Activated T-cell treated with anti-CD3 and anti-CD28 coated beads, Interleukin-2, amount 50 U/mL, for 4 hours (primary cell): ENCODE measurements around the gene RHBDL3. TPM values are rescaled to one million over a fixed set of nuclear protein-coding genes. Genes with fewer than 3 reads are reported as not detected.

Experiments
- ATAC-seq, 2 donors: fragments of 200-7000 bp; cut with Tn5 transposase; one replicate each; pipeline ENCODE4 v1.10.0; 2021
- DNase-seq: peaks from one replicate; pipeline ENCODE4 v3.0.0-alpha.2; 2020
- H3K27me3 Mint-ChIP-seq: one replicate; pipeline ENCODE4 v1.8.0; 2021; ENCODE audit warnings: low read depth, mixed read lengths
- H3K36me3 Mint-ChIP-seq: one replicate; pipeline ENCODE4 v1.8.0; 2022; ENCODE audit warnings: mixed read lengths; ENCODE audit not compliant: insufficient read depth
- H3K4me1 Mint-ChIP-seq: one replicate; pipeline ENCODE4 v1.8.0; 2021; ENCODE audit warnings: low read depth, mixed read lengths
- H3K4me3 Mint-ChIP-seq: one replicate; pipeline ENCODE4 v1.8.0; 2021; ENCODE audit warnings: mild to moderate bottlenecking, moderate library complexity, mixed read lengths
- H3K9me3 Mint-ChIP-seq: one replicate; pipeline ENCODE4 v1.8.0; 2021; ENCODE audit warnings: mixed read lengths
- total RNA-seq, 3 donors: library from RNA; stranded (reverse); gene quantifications; one replicate each; pipeline ENCODE4 v1.2.1, GENCODE V29; 2021

The RHBDL3 gene
- total RNA-seq, 3 donors from 2014 or later: 0.11 to 0.20 (median 0.16) TPM

DNA sequence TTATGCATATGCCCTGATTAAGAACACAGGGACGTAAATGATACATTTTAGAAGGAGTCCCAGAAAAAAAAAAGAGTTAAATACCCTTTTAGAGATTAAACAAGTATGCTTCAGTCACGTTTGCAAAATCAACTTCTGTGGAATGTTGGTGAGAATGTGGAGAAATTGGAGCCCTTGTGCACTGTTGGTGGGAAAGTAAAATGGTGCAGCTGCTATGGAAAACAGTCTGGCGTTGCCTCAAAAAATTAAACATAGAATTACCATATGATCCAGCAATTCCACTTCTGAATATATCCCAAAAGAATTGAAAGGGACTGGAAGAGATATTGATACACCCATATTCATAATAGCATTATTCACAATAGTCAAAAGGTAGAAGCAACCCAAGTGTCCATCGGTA is 26.5 kb downstream of the RHBDL3 start:
- Mint-ChIP-seq H3K4me3 (no peak overlapping the region), H3K9me3 (no peaks in the 10 kb centered on the region), H3K4me1 (no peaks in the 10 kb centered on the region), H3K36me3 (no peaks in the 10 kb centered on the region), H3K27me3 (no peaks in the 10 kb centered on the region)
- ATAC-seq: no peak
- no peak for DNase-seq

DNA sequence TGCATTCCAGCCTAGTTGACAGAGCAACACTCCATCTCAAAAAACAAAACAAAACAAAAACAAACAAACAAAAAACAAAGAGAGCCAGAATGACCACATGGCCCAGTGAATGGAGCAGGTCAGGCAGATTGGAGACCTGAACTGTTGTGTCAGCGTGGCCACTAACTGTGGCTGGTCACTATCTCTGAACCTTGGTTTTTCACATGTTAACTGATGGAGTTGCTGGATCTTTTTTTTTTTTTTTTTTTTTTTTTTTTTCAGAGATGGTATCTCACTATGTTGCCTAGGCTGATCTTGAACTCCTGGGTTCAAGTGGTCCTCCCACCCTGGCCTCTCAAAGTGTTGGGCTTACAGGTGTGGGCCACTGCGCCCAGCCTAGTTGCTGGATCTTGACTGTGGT is 31.8 kb downstream of the RHBDL3 start:
- H3K36me3 Mint-ChIP-seq: no peaks in the 10 kb centered on the region
- H3K4me3 Mint-ChIP-seq: no peak overlapping the region
- H3K9me3 Mint-ChIP-seq: no peaks in the 10 kb centered on the region
- ATAC-seq (no peak), DNase-seq (no peak)
- H3K4me1 Mint-ChIP-seq: no peaks in the 10 kb centered on the region
- H3K27me3 Mint-ChIP-seq: no peaks in the 10 kb centered on the region

DNA sequence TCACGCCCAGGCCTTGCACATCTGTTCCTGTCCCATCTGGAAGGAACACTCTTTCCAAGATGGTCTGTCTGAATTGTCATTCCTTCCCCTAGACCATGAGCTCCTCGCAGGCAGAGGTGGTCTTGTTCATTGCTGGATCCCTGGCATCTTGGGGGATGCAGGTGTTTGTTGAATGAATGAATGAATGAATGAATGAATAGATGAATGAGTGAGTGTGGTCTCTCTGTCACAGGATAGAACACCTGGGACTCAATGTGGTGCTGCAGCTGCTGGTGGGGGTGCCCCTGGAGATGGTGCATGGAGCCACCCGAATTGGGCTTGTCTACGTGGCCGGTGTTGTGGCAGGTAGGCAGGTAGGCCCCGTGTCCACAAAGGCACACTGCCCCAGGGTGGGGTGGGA is 32.2 kb downstream of the RHBDL3 start:
- H3K9me3 Mint-ChIP-seq: no peaks in the 10 kb centered on the region
- H3K27me3 Mint-ChIP-seq: no peaks in the 10 kb centered on the region
- no peaks in the 10 kb centered on the region for H3K36me3 Mint-ChIP-seq
- no peak overlapping the region for H3K4me3 Mint-ChIP-seq
- ATAC-seq (no peak), DNase-seq (no peak)
- H3K4me1 Mint-ChIP-seq: no peaks in the 10 kb centered on the region

DNA sequence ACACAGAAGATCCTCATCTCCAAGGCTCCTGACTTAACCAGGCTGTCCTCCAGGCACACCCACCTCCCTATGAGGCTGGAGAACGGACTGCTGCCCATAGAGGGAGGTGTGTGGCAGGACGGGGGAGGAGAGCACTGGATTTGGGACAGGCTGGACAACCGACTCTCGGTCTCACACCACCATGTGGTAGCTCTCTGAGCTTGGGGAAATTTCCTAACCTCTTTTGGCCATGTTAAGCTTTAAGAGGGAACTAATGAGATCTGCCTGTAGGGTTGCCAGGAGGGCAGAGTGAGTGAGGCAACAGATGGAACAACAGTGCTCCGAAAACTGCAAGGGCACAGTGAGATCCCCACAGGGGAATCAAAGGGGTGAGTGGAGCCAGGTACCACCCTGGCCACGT is 32.7 kb downstream of the RHBDL3 start:
- Mint-ChIP-seq H3K9me3 (no peaks in the 10 kb centered on the region), H3K4me3 (no peak overlapping the region), H3K36me3 (no peaks in the 10 kb centered on the region), H3K4me1 (no peaks in the 10 kb centered on the region), H3K27me3 (no peaks in the 10 kb centered on the region)
- DNase-seq (no peak), ATAC-seq (no peak)

DNA sequence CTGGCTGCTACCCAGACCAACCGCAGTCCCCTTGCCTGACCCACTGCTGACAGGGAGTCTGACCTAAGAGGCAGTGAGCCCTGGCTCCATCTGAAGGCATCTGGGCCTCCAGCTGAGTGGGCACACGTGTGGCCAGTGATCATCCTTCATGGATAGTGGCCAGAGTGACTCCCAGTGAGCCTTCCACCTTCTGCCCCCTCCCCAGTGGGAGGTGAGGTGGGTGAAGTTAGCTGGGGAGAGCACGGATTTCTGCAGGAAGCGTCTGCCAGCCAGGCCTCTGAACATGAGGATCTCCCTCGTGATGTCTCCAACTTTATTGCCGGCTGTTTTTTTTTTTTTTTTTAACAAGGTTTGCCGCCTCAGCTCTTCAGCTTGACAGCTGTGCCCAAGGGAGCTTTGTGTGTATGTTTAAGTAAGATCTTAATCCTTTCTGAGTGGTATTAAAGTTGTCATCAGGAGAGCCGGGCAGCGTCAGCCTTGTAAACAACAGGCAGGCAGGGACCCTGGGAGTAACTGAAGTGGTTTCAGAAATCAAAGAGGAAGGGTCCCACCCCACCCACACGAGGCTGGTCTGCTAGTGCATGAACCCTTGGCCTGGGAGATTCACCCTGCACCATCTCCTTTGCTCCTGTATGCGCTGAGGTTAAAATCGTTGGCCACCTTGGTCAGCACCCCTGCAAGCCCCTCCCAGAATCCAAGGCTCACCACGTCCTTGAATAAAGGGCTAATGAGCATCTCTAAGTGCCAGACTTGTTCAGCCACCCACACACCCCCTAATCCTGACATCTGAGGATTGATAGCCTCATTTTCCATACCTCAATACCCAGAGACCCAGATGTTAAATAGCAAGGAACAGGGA is 33.3 kb downstream of the RHBDL3 start:
- Mint-ChIP-seq H3K4me1 (no peaks in the 10 kb centered on the region), H3K9me3 (no peaks in the 10 kb centered on the region), H3K4me3 (no peak overlapping the region), H3K27me3 (no peaks in the 10 kb centered on the region), H3K36me3 (no peaks in the 10 kb centered on the region)
- ATAC-seq (no peak), DNase-seq (no peak)

DNA sequence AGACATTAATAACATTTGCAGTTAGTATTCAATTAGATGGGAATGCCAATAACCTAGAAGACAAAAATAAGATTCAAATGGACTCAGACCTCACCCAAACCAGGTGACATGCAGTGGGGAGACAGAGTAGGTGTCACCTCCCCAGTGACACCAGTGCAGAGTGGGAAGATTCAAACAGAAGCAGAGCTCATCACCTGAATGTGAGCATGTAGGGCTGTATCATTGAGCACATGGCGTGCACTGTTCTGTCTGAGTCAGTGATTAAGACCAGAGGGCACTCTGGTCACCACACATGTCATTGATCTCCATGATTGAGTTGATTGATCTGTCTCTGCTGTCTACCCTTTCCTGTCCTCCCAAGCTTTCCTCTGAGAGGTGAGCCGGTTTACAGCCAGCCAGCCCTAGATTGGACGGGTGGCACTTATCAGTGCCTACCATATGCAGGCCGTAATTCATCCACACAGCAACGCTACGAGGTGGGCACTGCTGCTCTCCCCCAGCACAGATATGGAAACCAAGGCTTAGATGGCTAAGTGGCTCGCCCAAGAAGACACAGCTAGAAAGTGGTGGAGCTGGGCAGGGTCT is 34.0 kb downstream of the RHBDL3 start:
- no peak overlapping the region for H3K4me3 Mint-ChIP-seq
- H3K36me3 Mint-ChIP-seq: no peaks in the 10 kb centered on the region
- no peak for ATAC-seq
- no peaks in the 10 kb centered on the region for H3K9me3 Mint-ChIP-seq
- no peak for DNase-seq
- no peaks in the 10 kb centered on the region for H3K4me1 Mint-ChIP-seq
- H3K27me3 Mint-ChIP-seq: no peaks in the 10 kb centered on the region

DNA sequence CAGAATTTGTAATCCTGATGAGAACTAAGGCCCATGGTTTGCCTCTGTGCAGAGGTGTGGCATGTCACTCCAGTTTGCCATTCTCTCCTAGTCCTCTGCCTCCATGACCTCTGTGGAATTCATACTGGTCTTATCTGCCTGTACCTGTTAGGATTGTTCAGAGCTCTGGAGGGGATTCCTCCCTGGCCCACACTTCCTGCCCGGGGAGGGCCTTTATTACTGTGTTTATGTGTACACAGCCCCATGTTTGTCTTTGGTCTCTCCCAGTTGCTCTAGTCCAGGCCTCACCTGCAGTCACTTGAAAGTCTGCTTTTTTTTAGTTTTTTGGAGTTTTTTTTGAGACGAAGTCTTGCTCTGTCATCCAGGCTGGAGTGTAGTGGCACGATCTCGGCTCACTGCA is 36.4 kb downstream of the RHBDL3 start:
- Mint-ChIP-seq H3K4me3 (no peak overlapping the region), H3K27me3 (no peaks in the 10 kb centered on the region), H3K9me3 (no peaks in the 10 kb centered on the region), H3K36me3 (no peaks in the 10 kb centered on the region), H3K4me1 (no peaks in the 10 kb centered on the region)
- DNase-seq (no peak), ATAC-seq (no peak)

DNA sequence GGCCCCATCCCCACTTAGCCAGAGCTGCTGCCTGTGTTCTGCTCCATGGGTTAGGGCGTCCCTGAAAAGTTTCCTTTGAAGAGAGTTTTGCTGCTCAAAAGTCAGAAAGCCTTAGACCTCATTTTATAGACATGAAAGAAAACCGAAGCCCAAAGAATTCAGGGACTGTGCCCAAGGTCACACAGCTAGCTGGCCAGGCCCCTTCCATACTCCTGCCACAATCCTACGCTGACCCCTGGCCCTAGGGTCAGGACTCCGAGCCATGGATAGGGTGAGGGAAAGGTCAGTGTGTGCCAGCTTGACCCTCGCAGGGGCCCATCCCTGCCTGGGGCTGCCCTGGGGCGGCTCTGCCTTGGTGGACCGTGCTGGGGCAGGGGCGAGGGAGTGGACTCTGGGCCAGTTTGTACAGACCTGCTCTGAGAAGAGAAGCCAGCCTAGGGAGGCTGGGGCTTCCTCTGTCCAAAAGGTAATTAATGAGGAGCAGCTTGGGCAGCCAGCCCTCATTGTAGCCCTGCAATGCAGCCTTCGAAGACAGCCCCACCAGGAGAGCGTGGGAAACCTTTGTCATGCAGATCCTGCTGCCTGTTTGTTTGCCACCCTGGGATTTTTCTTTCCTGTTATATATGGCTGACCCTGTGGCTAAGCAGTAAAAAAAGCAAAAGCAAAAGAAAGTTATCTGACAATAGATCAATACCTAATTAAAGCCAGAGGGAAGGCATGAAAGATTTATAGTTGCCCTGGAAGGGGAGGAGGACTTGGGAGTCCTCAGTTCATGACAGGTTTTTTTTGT is 37.4 kb downstream of the RHBDL3 start:
- no peaks in the 10 kb centered on the region for H3K4me1 Mint-ChIP-seq
- ATAC-seq (no peak), DNase-seq (no peak)
- H3K9me3 Mint-ChIP-seq: no peaks in the 10 kb centered on the region
- H3K27me3 Mint-ChIP-seq: no peaks in the 10 kb centered on the region
- no peak overlapping the region for H3K4me3 Mint-ChIP-seq
- no peaks in the 10 kb centered on the region for H3K36me3 Mint-ChIP-seq

DNA sequence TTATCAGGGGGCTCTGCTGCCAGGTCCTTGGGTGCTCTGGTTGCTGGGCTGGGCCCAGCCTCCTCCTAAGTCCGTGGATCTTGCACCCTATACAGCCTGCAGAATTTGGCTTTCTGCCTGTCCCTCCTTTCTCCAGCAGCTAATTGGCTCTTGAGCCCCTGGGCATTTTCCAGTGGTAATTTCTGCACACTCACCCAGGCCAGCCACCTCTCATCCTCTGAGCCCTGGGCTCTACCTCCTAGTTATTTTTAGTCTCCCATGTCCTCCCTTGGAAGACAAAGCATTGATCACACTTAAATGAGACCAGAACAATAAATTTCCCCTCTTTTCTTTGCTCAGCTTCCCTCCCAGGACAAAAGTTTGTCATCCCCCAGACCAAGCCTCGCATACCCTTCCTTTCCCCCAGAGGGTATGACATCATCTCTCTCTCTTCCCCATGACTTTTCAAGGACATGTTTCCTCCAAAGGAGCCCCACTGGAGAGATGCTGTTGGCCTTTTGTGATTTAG is 38.2 kb downstream of the RHBDL3 start:
- H3K4me1 Mint-ChIP-seq: no peaks in the 10 kb centered on the region
- H3K27me3 Mint-ChIP-seq: no peaks in the 10 kb centered on the region
- DNase-seq: no peak
- no peak overlapping the region for H3K4me3 Mint-ChIP-seq
- ATAC-seq: no peak
- H3K36me3 Mint-ChIP-seq: no peaks in the 10 kb centered on the region
- H3K9me3 Mint-ChIP-seq: no peaks in the 10 kb centered on the region

DNA sequence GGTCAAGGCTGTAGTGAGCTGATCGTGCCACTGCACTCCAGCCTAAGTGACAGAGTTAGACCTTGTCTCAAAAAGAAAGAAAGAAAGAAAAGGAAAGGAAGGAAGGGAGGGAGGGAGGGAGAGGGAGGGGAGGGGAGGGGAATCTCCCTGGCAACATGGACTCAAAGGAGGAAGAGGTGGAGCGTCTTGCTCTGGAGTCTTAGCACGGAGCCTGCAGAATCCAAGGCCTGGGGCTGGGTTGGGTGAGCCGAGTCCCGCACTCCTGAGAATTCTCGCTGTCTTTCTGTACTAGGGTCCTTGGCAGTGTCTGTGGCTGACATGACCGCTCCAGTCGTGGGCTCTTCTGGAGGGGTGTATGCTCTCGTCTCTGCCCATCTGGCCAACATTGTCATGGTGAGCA is 39.4 kb downstream of the RHBDL3 start:
- H3K36me3 Mint-ChIP-seq: no peaks in the 10 kb centered on the region
- H3K27me3 Mint-ChIP-seq: no peaks in the 10 kb centered on the region
- DNase-seq (no peak), ATAC-seq (no peak)
- H3K4me3 Mint-ChIP-seq: no peak overlapping the region
- H3K4me1 Mint-ChIP-seq: no peaks in the 10 kb centered on the region
- no peaks in the 10 kb centered on the region for H3K9me3 Mint-ChIP-seq

DNA sequence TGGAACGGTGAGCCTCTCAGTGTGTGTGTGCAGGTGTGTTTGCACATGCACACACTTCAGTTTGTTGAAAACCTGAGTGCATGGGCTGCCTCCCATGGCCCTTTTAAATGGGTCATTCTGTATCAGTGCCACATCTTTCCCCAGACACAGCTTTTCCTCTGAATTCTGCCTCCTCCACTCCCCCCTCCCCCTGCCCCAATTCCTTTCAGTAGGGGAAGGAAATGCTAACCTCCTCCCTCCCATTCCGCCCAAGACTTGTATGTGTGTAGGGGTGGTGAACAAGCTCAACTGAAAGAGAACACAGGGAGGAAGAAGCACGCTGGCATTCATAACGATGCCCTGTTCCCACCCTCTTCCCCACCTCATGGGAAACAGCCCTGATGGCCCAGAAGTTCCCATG is 42.0 kb downstream of the RHBDL3 start:
- H3K36me3 Mint-ChIP-seq: no peaks in the 10 kb centered on the region
- H3K9me3 Mint-ChIP-seq: no peaks in the 10 kb centered on the region
- no peaks in the 10 kb centered on the region for H3K27me3 Mint-ChIP-seq
- H3K4me1 Mint-ChIP-seq: no peaks in the 10 kb centered on the region
- no peak overlapping the region for H3K4me3 Mint-ChIP-seq
- DNase-seq (no peak), ATAC-seq (no peak)

DNA sequence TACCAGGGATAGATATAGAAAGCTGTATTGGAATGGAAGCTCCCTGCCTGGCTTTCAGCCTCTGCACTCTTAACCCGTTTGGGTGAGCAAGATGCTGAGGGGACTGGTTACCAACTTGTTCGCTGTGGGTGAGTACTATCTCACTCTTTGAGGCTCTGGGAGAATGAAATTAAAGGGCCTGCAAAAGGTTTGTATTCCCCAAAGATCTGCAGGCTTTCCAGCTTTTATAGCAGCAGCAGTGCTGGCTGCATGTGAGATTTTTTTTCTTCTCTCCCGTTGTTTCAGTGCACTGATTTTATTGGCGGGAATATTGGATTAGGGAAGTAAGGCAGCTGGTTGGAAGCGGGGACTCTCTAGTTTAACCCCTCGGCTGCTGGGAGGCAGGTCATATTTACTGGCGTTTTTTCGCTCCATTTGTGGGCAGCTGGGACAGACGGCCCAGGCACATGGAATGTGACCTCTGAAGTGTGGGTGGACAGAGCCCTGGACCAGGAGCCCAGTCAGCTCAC is 45.5 kb downstream of the RHBDL3 start:
- no peak for ATAC-seq
- Mint-ChIP-seq H3K4me3 (no peak overlapping the region), H3K27me3 (peaks cover 6% of the 10 kb centered on the region)

DNA sequence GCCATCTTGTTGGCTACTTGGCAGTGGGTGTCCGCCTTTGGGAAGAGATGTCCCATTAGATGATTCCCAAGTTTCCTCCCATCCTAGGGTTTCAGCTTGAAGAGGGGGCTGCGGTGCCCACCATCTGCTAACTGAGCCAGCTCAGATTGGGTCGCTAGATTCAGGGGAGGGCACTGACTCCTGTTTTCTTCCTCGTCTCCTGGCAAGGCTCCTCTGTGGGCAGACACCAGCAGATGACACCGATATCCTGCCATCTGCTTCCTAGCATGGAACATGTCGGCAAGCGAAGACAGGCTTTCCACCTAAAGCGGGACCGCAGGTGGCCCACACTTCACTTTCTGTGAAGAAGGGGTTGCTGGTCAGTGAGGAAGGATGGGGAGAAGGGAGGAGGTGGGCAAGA is 49.0 kb downstream of the RHBDL3 start:
- H3K4me3 Mint-ChIP-seq: no peak overlapping the region
- no peak for DNase-seq
- peaks cover 2% of the 10 kb centered on the region for H3K4me1 Mint-ChIP-seq
- H3K9me3 Mint-ChIP-seq: no peaks in the 10 kb centered on the region
- H3K36me3 Mint-ChIP-seq: no peaks in the 10 kb centered on the region
- ATAC-seq: no peak
- peaks cover 9% of the 10 kb centered on the region for H3K27me3 Mint-ChIP-seq

More for the DNA sequence above, 45.5 kb downstream of the RHBDL3 start:
- Mint-ChIP-seq H3K4me1 (no peaks in the 10 kb centered on the region), H3K9me3 (no peaks in the 10 kb centered on the region), H3K36me3 (no peaks in the 10 kb centered on the region)
- no peak for DNase-seq

DNA sequence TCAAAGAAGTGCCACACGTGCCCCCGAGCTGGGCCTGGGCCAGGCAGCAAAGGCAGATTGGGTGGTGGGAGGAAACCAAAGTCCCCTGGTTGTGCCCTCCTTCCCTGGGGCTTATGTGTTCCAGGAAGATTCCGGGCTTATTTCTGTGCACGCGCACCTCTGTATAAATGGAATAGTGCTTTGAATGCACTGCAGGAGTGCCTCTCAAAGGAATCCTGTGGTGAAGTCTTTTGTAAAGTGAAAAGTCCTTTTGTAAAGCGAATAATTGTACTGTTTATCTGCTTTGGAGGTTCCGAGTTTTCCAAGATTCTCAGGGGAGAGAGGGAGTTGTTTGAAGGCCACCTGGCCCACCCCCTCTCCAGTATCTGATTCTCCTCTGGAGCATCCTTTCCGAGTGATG is 49.5 kb downstream of the RHBDL3 start:
- Mint-ChIP-seq H3K9me3 (no peaks in the 10 kb centered on the region), H3K4me3 (no peak overlapping the region), H3K27me3 (peaks cover 9% of the 10 kb centered on the region), H3K36me3 (no peaks in the 10 kb centered on the region), H3K4me1 (peaks cover 4% of the 10 kb centered on the region)
- no peak for DNase-seq
- ATAC-seq: no peak
